Measurements from ENCODE around the gene TUBGCP6.

DNA sequence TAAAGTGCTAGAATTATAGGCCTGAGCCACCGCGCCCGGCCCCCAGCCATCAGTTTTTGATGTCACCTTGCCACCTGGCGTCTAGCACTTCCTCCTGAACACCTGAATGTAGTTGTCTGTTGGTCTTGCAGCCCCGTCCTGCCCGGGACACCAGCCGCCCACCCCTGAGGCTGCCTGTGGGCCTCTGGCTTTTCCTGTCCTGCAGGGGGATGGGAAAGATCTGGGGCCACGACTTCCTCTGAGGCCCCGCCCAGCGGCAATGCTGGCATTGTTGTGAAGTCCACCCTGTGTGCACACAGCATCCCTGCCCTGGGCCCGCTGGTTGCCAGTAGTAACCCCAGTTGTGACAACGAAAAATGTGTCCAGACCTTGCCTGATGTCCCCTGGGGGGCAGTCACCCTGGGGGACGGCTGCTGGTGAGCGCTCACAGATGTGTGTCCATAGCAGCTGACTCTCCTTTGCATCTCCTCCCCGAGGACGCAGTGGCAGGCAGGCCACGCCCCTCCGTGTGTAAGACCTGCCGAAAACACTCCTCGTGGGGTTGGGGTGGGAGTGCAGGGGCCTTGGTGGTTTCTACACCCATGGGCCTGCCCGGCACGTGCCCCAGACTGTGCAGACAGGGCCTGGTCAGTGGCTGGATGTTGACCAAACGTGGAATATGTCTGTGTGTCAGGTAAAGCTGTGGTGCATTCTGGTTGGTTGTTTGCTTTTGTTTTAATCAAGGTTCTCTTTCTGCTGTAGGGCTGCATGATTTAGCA, 37.3 kb downstream of the TUBGCP6 start:
- TF ChIP-seq, protein P1, sequence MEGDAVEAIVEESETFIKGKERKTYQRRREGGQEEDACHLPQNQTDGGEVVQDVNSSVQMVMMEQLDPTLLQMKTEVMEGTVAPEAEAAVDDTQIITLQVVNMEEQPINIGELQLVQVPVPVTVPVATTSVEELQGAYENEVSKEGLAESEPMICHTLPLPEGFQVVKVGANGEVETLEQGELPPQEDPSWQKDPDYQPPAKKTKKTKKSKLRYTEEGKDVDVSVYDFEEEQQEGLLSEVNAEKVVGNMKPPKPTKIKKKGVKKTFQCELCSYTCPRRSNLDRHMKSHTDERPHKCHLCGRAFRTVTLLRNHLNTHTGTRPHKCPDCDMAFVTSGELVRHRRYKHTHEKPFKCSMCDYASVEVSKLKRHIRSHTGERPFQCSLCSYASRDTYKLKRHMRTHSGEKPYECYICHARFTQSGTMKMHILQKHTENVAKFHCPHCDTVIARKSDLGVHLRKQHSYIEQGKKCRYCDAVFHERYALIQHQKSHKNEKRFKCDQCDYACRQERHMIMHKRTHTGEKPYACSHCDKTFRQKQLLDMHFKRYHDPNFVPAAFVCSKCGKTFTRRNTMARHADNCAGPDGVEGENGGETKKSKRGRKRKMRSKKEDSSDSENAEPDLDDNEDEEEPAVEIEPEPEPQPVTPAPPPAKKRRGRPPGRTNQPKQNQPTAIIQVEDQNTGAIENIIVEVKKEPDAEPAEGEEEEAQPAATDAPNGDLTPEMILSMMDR (IDR thresholded peaks at IDR 0.05; ENCODE audit: borderline replicate concordance, extremely low read depth, low read length, poor library complexity, severe bottlenecking): no peak
- TF ChIP-seq EZH2 (IDR thresholded peaks at IDR 0.05; ENCODE audit: borderline replicate concordance, low read depth, low read length, severe bottlenecking): no peak
